NCI-H1105 treated with DMSO at 0.1 percent for 48 hours (cell line): ENCODE results near the gene LGALS3.

Source experiments
- DNase-seq: peaks from one replicate; lab custom pipeline; 2025; lab: John Stamatoyannopoulos, UW

The LGALS3 gene

GRCh38 chr14:55131370-55132137 lies 2.5 kb downstream of the LGALS3 start:
- no peak for DNase-seq

- DNase-seq, result no peak
Measured at GRCh38 chr14:55133416-55133815, 4.4 kb downstream of the LGALS3 start.

GRCh38 chr14:55136241-55136640 lies 7.2 kb downstream of the LGALS3 start:
- DNase-seq, result no peak

GRCh38 chr14:55136885-55137786 lies 8.1 kb downstream of the LGALS3 start:
- DNase-seq, result no peak

GRCh38 chr14:55138091-55138490 lies 9.0 kb downstream of the LGALS3 start:
- DNase-seq, result no peak

- no peak for DNase-seq
Measured at GRCh38 chr14:55139141-55139540, 10.1 kb downstream of the LGALS3 start.

- DNase-seq, result no peak
Measured at GRCh38 chr14:55139696-55140509, 10.9 kb downstream of the LGALS3 start.

- DNase-seq, result no peak
Measured at GRCh38 chr14:55141825-55142224, 12.8 kb downstream of the LGALS3 start.

GRCh38 chr14:55142466-55142865 lies 13.4 kb downstream of the LGALS3 start:
- no peak for DNase-seq

- no peak for DNase-seq
Measured at GRCh38 chr14:55146425-55146824, 17.4 kb downstream of the LGALS3 start.

GRCh38 chr14:55151601-55152000 lies 22.5 kb downstream of the LGALS3 start:
- DNase-seq, result no peak

- DNase-seq, result no peak
Measured at GRCh38 chr14:55152052-55152753, 23.2 kb downstream of the LGALS3 start.

GRCh38 chr14:55153951-55154350 lies 24.9 kb downstream of the LGALS3 start:
- no peak for DNase-seq

- no peak for DNase-seq
Measured at GRCh38 chr14:55157080-55157479, 28.0 kb downstream of the LGALS3 start.

GRCh38 chr14:55158412-55158811 lies 29.4 kb downstream of the LGALS3 start:
- no peak for DNase-seq

GRCh38 chr14:55160989-55161388 lies 31.9 kb downstream of the LGALS3 start:
- peak; percentile 46 for DNase-seq

- no peak for DNase-seq
Measured at GRCh38 chr14:55170526-55170925, 41.5 kb downstream of the LGALS3 start.

- DNase-seq, result no peak
Measured at GRCh38 chr14:55180006-55180405, 51.0 kb downstream of the LGALS3 start.

- no peak for DNase-seq
Measured at GRCh38 chr14:55180434-55180833, 51.4 kb downstream of the LGALS3 start.

- DNase-seq, result no peak
Measured at GRCh38 chr14:55188686-55189295, 59.7 kb downstream of the LGALS3 start.

- no peak for DNase-seq
Measured at GRCh38 chr14:55190906-55191202, 61.8 kb downstream of the LGALS3 start.
